Activated CD4-positive, CD25-positive, alpha-beta regulatory T cell (primary cell): ENCODE results near the gene NGEF.

Source experiments
- DNase-seq, 4 experiments: peaks; one replicate each; lab custom pipeline; 2025; lab: John Stamatoyannopoulos, UW

NGEF gene

GRCh38 chr2:232884001-232884421 is 129.0 kb downstream of the NGEF start:
- no peak for DNase-seq

- no peak for DNase-seq
Observed at GRCh38 chr2:232883116-232883721, 129.8 kb downstream of the NGEF start.

- no peak for DNase-seq
Observed at GRCh38 chr2:232882505-232883115, 130.4 kb downstream of the NGEF start.

- DNase-seq: no peak
Observed at GRCh38 chr2:232882085-232882484, 131.0 kb downstream of the NGEF start.

- no peak for DNase-seq
Observed at GRCh38 chr2:232880764-232881351, 132.2 kb downstream of the NGEF start.

GRCh38 chr2:232879618-232880494 is 133.2 kb downstream of the NGEF start:
- no peak for DNase-seq

GRCh38 chr2:232878855-232879617 is 134.0 kb downstream of the NGEF start:
- DNase-seq: no peak

GRCh38 chr2:232877940-232878511 is 135.0 kb downstream of the NGEF start:
- DNase-seq: no peak

- no peak for DNase-seq
Observed at GRCh38 chr2:232876978-232877441, 136.0 kb downstream of the NGEF start.

- no peak for DNase-seq
Observed at GRCh38 chr2:232876161-232876977, 136.7 kb downstream of the NGEF start.

GRCh38 chr2:232875256-232876121 is 137.6 kb downstream of the NGEF start:
- DNase-seq: no peak

- DNase-seq: no peak
Observed at GRCh38 chr2:232874677-232875223, 138.3 kb downstream of the NGEF start.

- DNase-seq: no peak
Observed at GRCh38 chr2:232873909-232874641, 139.0 kb downstream of the NGEF start.

- no peak for DNase-seq
Observed at GRCh38 chr2:232873292-232873908, 139.7 kb downstream of the NGEF start.

- DNase-seq: no peak
Observed at GRCh38 chr2:232872826-232873225, 140.2 kb downstream of the NGEF start.

- DNase-seq: no peak
Observed at GRCh38 chr2:232871835-232872736, 141.0 kb downstream of the NGEF start.

- DNase-seq: no peak
Observed at GRCh38 chr2:232871418-232871834, 141.6 kb downstream of the NGEF start.
